ENCODE data around the gene LEAP2. TPM values are rescaled to one million over a fixed set of nuclear protein-coding genes. Genes with fewer than 3 reads are reported as not detected.

LEAP2 gene
- polyA plus RNA-seq, 3 donors: 4.0 to 9.9 (median 8.0) TPM

Other genes with a start within 250 kb of the LEAP2 start
- gene IL13, start 215.5 kb upstream of the LEAP2 start, polyA plus RNA-seq (ENCODE audit: insufficient read length in 3 of 3): under 1 TPM in 1 of 3 donors, not detected in 2; 0.12 TPM
- under 1 TPM in 1 of 3 donors, not detected in 2; 0.37 TPM for gene IL4, start 199.7 kb upstream of the LEAP2 start, polyA plus RNA-seq (ENCODE audit: insufficient read length in 3 of 3)
- 10 to 100 TPM; 19.7 to 35.9 (median 23.5) TPM for gene KIF3A, start 136.1 kb upstream of the LEAP2 start, polyA plus RNA-seq (ENCODE audit: insufficient read length in 3 of 3)
- gene CCNI2, start 126.2 kb upstream of the LEAP2 start, polyA plus RNA-seq (ENCODE audit: insufficient read length in 3 of 3): 1 to 10 TPM; 2.6 to 4.1 (median 3.1) TPM
- gene SEPTIN8, start 96.4 kb upstream of the LEAP2 start, polyA plus RNA-seq (ENCODE audit: insufficient read length in 3 of 3): 10 to 100 TPM; 79.1 to 87.7 (median 84.1) TPM
- 1 to 10 TPM; 3.9 to 5.2 (median 4.9) TPM for gene SOWAHA, start 60.4 kb upstream of the LEAP2 start, polyA plus RNA-seq (ENCODE audit: insufficient read length in 3 of 3)
- gene SHROOM1, start 43.0 kb upstream of the LEAP2 start, polyA plus RNA-seq (ENCODE audit: insufficient read length in 3 of 3): 10 to 100 TPM; 12.7 to 20.9 (median 20.6) TPM
- gene GDF9, start 7.2 kb upstream of the LEAP2 start, polyA plus RNA-seq (ENCODE audit: insufficient read length in 3 of 3): 1 to 10 TPM; 1.1 to 2.2 (median 2.0) TPM
- 100 to 1,000 TPM; 199 to 253 (median 242) TPM for gene UQCRQ, start 7.0 kb upstream of the LEAP2 start, polyA plus RNA-seq (ENCODE audit: insufficient read length in 3 of 3)
- 10 to 100 TPM; 52.5 to 67.5 (median 64.0) TPM for gene AFF4, start 90.0 kb downstream of the LEAP2 start, polyA plus RNA-seq (ENCODE audit: insufficient read length in 3 of 3)
- gene ZCCHC10, start 152.9 kb downstream of the LEAP2 start, polyA plus RNA-seq (ENCODE audit: insufficient read length in 3 of 3): 10 to 100 TPM; 29.5 to 33.1 (median 30.9) TPM
- gene HSPA4, start 178.3 kb downstream of the LEAP2 start, polyA plus RNA-seq (ENCODE audit: insufficient read length in 3 of 3): 100 to 1,000 TPM; 110 to 138 (median 131) TPM